T-helper 1 cell (primary cell): Measurements from ENCODE around the gene ZNF554.

ENCODE experiments used
- DNase-seq, 5 donors: peaks; one replicate each; pipeline ENCODE4 v3.0.0-alpha.2; 2012 to 2020

Gene ZNF554

GRCh38 chr19:2834294-2834871 is 14.7 kb downstream of the ZNF554 start:
- no peak for DNase-seq

- no peak for DNase-seq
Observed at GRCh38 chr19:2837430-2837829, 17.8 kb downstream of the ZNF554 start.

GRCh38 chr19:2840794-2841791 is 21.4 kb downstream of the ZNF554 start, which contains the start of gene ZNF555:
Gene ZNF555, plus strand, starts transcription at chr19:2841475. Its CDS starts 98 bp downstream, at chr19:2841573.
- DNase-seq = peak; percentile 96 to 100 (median 98)

- DNase-seq = no peak
Observed at GRCh38 chr19:2841855-2842574, 22.3 kb downstream of the ZNF554 start.

GRCh38 chr19:2845107-2845506 is 25.4 kb downstream of the ZNF554 start:
- DNase-seq = no peak

- no peak for DNase-seq
Observed at GRCh38 chr19:2846180-2846894, 26.7 kb downstream of the ZNF554 start.

- no peak for DNase-seq
Observed at GRCh38 chr19:2847507-2847906, 27.8 kb downstream of the ZNF554 start.

GRCh38 chr19:2848616-2849015 is 28.9 kb downstream of the ZNF554 start:
- no peak for DNase-seq

GRCh38 chr19:2850256-2850925 is 30.7 kb downstream of the ZNF554 start:
- DNase-seq = no peak

GRCh38 chr19:2852598-2852997 is 32.9 kb downstream of the ZNF554 start:
- no peak for DNase-seq

- no peak for DNase-seq
Observed at GRCh38 chr19:2853015-2853606, 33.4 kb downstream of the ZNF554 start.

GRCh38 chr19:2854849-2855248 is 35.2 kb downstream of the ZNF554 start:
- DNase-seq = no peak

GRCh38 chr19:2856457-2857050 is 36.9 kb downstream of the ZNF554 start:
- DNase-seq = peak in 1 of 5 donors; percentile 18

- no peak for DNase-seq
Observed at GRCh38 chr19:2858864-2859263, 39.2 kb downstream of the ZNF554 start.

GRCh38 chr19:2863816-2864215 is 44.1 kb downstream of the ZNF554 start:
- DNase-seq = no peak

- DNase-seq = no peak
Observed at GRCh38 chr19:2865334-2866100, 45.8 kb downstream of the ZNF554 start.

GRCh38 chr19:2866495-2867024 is 46.9 kb downstream of the ZNF554 start:
- DNase-seq = no peak

GRCh38 chr19:2867025-2867991 is 47.6 kb downstream of the ZNF554 start, which contains the start of gene ZNF556:
Gene ZNF556, plus strand, starts transcription at chr19:2867335. Its CDS starts 87 bp downstream, at chr19:2867422.
- DNase-seq = no peak

- DNase-seq = no peak
Observed at GRCh38 chr19:2869618-2870017, 50.0 kb downstream of the ZNF554 start.
